HUES6 (cell line): ENCODE results near the gene KAZALD1.

Source experiments
- H3K27ac ChIP-seq: 2 replicates; pipeline ENCODE4 v1.7.0; 2013; ENCODE audit warnings: low read depth, mild to moderate bottlenecking, low read length, inconsistent platforms
- H3K27me3 ChIP-seq: 2 replicates; pipeline ENCODE4 v1.6.1; 2013; ENCODE audit warnings: low read length; ENCODE audit not compliant: control insufficient read depth, insufficient read depth
- H3K36me3 ChIP-seq: 2 replicates; pipeline ENCODE4 v1.6.1; 2013; ENCODE audit warnings: low read length; ENCODE audit not compliant: control insufficient read depth, insufficient read depth
- H3K4me1 ChIP-seq: 2 replicates; pipeline ENCODE4 v1.6.1; 2013; ENCODE audit warnings: low read length; ENCODE audit not compliant: control insufficient read depth, insufficient read depth
- H3K4me3 ChIP-seq: 2 replicates; pipeline ENCODE4 v1.5.1; 2013; ENCODE audit warnings: low read depth, low read length
- H3K9ac ChIP-seq: one replicate; pipeline ENCODE4 v1.6.1; 2013; ENCODE audit warnings: mild to moderate bottlenecking, low read length
- H3K9me3 ChIP-seq: 2 replicates; pipeline ENCODE4 v1.6.1; 2013; ENCODE audit warnings: low read depth, low read length; ENCODE audit not compliant: control insufficient read depth, insufficient read depth

Gene KAZALD1

DNA sequence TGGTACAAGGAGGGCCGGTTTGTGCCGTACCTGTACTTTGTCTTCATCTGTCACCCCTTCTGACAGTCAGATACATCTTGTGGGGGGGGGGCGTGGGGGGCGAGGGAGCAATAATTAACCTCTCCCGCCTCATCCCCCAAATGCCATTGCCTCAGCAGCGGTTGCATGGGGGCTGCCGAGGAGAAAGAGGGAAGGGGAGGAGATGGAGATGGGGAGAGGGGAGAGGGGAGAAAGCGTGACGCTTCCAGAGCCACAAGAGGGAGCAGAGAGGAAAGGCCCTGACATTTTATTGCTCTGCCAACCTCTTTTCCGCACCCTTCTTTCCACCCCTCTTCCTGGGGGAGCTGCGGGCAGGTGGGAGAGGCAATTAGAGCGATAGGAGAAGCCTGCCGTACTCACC, 11.8 kb downstream of the KAZALD1 start:
- peak overlapping the region; percentile 18; the same call in 1 of the 2 replicates for H3K4me3 ChIP-seq
- H3K27me3 ChIP-seq, result peaks cover 61% of the 10 kb centered on the region
- no peak overlapping the region for H3K9ac ChIP-seq
- no peak overlapping the region for H3K27ac ChIP-seq
- peaks cover 16% of the 10 kb centered on the region for H3K4me1 ChIP-seq
- H3K36me3 ChIP-seq, result no peaks in the 10 kb centered on the region
- no peaks in the 10 kb centered on the region for H3K9me3 ChIP-seq

GRCh38 chr10:101075775-101076174, 14.0 kb downstream of the KAZALD1 start:
- H3K27me3 ChIP-seq, result peaks cover 82% of the 10 kb centered on the region
- H3K27ac ChIP-seq, result no peak overlapping the region
- H3K9me3 ChIP-seq, result no peaks in the 10 kb centered on the region
- no peaks in the 10 kb centered on the region for H3K36me3 ChIP-seq
- peaks cover 16% of the 10 kb centered on the region for H3K4me1 ChIP-seq
- H3K4me3 ChIP-seq, result no peak overlapping the region
- H3K9ac ChIP-seq, result no peak overlapping the region

DNA sequence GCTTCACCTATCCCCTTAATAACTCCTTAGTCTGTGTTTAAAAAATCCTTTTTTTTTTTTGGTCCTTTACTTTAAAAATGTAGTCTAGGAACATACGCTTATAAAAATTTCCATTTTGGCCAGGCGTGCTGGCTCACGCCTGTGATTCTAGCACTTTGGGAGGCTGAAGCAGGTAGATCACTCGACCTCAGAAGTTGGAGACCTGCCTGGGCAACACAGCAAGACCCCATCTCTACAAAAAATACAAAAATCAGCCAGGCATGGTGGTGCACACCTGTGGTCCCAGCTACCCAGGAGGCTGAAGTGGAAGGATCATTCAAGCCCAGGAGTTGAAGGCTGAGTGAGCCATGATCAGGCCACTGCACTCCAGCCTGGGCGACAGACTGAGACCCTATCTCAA, 14.8 kb downstream of the KAZALD1 start:
- Histone ChIP-seq H3K27me3 (peaks cover 86% of the 10 kb centered on the region), H3K9me3 (no peaks in the 10 kb centered on the region), H3K27ac (no peak overlapping the region)

GRCh38 chr10:101079874-101080273, 18.1 kb downstream of the KAZALD1 start:
- H3K27ac ChIP-seq, result no peak overlapping the region
- peaks cover 4% of the 10 kb centered on the region; the same call in 1 of the 2 replicates for H3K4me1 ChIP-seq
- H3K27me3 ChIP-seq, result peaks cover 83% of the 10 kb centered on the region
- H3K36me3 ChIP-seq, result no peaks in the 10 kb centered on the region
- no peaks in the 10 kb centered on the region for H3K9me3 ChIP-seq
- no peak overlapping the region for H3K9ac ChIP-seq
- H3K4me3 ChIP-seq, result no peak overlapping the region

More for the DNA sequence above, 14.8 kb downstream of the KAZALD1 start:
- H3K36me3 ChIP-seq, result no peaks in the 10 kb centered on the region
- H3K9ac ChIP-seq, result no peak overlapping the region
- no peak overlapping the region for H3K4me3 ChIP-seq
- H3K4me1 ChIP-seq, result peaks cover 16% of the 10 kb centered on the region

GRCh38 chr10:101080933-101081931, 19.4 kb downstream of the KAZALD1 start:
- Histone ChIP-seq H3K4me1 (peaks cover 2% of the 10 kb centered on the region; the same call in 1 of the 2 replicates), H3K9me3 (no peaks in the 10 kb centered on the region), H3K9ac (no peak overlapping the region), H3K4me3 (no peak overlapping the region), H3K36me3 (no peaks in the 10 kb centered on the region), H3K27me3 (peaks cover 83% of the 10 kb centered on the region), H3K27ac (no peak overlapping the region)

GRCh38 chr10:101085846-101086245, 24.1 kb downstream of the KAZALD1 start:
- H3K9ac ChIP-seq, result no peak overlapping the region
- no peaks in the 10 kb centered on the region for H3K9me3 ChIP-seq
- no peak overlapping the region for H3K27ac ChIP-seq
- no peaks in the 10 kb centered on the region for H3K36me3 ChIP-seq
- no peak overlapping the region for H3K4me3 ChIP-seq
- H3K4me1 ChIP-seq, result no peaks in the 10 kb centered on the region
- H3K27me3 ChIP-seq, result peaks cover 83% of the 10 kb centered on the region

GRCh38 chr10:101087376-101087775, 25.6 kb downstream of the KAZALD1 start:
- Histone ChIP-seq H3K4me1 (no peaks in the 10 kb centered on the region), H3K4me3 (no peak overlapping the region), H3K36me3 (no peaks in the 10 kb centered on the region), H3K27me3 (peaks cover 80% of the 10 kb centered on the region), H3K9ac (no peak overlapping the region), H3K27ac (no peak overlapping the region), H3K9me3 (no peaks in the 10 kb centered on the region)

GRCh38 chr10:101087965-101088364, 26.2 kb downstream of the KAZALD1 start:
- Histone ChIP-seq H3K9ac (no peak overlapping the region), H3K27ac (no peak overlapping the region), H3K4me1 (peaks cover 2% of the 10 kb centered on the region), H3K36me3 (no peaks in the 10 kb centered on the region), H3K4me3 (no peak overlapping the region), H3K9me3 (no peaks in the 10 kb centered on the region), H3K27me3 (peaks cover 80% of the 10 kb centered on the region)

DNA sequence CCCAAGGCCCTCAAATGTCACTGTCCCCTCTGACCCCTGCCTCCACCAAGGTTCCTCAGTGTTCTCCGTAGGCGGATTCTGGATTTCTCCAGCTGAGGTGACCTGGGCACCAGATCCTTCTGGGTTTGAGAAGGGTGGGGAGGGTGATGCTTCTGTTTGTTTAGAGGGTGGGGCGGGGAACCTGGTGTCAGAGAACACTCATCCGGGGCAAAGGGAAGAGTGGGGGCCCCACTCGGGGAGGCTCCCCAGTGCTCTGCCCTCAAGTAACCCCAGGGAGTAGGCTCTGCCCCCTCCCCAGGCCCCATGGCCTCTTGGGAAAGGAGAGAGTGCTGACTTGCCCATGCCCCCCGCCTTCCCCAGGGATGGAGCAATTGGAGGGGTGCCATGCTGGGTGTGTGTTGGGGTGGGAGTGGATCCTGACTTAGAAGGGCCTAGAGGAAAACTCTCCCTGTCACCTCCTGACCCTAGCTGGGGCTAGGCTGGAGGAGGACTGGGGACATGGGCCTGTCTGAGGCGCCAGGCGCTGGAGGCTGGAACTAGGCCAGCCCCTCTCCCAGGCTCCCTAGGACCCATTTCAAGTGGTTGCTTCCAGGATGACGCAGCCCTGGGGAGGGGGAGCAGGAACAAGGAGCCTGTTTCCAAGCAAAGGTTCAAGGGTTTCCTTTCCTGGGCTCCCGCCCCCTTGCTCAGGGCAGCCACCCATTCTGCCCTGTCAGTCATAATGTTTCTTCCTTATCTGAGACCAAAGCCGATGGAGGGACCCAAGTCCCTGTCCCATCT, 27.9 kb downstream of the KAZALD1 start:
- Histone ChIP-seq H3K9ac (no peak overlapping the region), H3K4me3 (no peak overlapping the region), H3K4me1 (peaks cover 11% of the 10 kb centered on the region), H3K9me3 (no peaks in the 10 kb centered on the region), H3K27ac (no peak overlapping the region), H3K36me3 (no peaks in the 10 kb centered on the region), H3K27me3 (peaks cover 77% of the 10 kb centered on the region)

GRCh38 chr10:101090597-101090996, 28.8 kb downstream of the KAZALD1 start:
- Histone ChIP-seq H3K36me3 (no peaks in the 10 kb centered on the region), H3K9ac (no peak overlapping the region), H3K4me3 (no peak overlapping the region), H3K9me3 (no peaks in the 10 kb centered on the region), H3K27ac (no peak overlapping the region), H3K4me1 (peaks cover 17% of the 10 kb centered on the region), H3K27me3 (peaks cover 68% of the 10 kb centered on the region)
